Activated T-helper 1 cell treated with Interleukin-2 at 50 U/mL for 16 hours (primary cell): ENCODE results near the gene DDIT4.
"Not testable (repeated sequence)": the region's sequence is repeated elsewhere in the genome, so short reads cannot be mapped to it uniquely, and the experiment has no call there.

Source experiments
- DNase-seq: peaks from one replicate; pipeline ENCODE4 v3.0.0-alpha.2; 2020; ENCODE audit warnings: low read depth

DDIT4 gene

DNA sequence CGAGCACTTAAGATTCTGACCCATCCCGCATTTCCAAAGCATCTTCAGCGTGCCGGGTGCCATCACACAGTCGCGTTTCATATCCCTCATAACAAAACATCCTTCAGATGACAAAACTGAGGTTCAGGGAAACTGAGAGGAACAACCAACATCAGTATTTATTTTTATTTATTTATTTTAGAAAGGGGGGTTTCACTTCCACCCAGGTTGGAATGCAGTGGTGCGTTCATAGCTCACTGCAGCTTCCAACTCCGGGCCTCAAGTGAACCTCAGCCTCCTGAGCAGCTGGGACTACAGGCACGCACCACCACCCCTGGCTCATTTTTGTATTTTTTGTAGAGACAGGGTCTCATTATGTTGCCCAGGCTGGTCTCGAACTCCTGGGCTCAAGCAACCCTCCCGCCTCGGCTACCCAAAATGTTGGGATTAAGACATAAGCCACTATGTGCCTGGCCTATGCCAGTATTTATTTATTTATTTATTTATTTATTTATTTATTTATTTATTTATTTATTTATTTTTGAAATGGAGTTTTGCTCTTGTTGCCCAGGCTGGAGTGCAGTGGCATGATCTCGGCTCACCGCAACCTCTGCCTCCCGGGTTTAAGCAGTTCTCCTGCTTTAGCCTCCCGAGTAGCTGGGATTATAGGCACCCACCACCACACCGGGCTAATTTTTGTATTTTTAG lies 24.4 kb upstream of the DDIT4 start:
- not testable (repeated sequence) for DNase-seq

DNA sequence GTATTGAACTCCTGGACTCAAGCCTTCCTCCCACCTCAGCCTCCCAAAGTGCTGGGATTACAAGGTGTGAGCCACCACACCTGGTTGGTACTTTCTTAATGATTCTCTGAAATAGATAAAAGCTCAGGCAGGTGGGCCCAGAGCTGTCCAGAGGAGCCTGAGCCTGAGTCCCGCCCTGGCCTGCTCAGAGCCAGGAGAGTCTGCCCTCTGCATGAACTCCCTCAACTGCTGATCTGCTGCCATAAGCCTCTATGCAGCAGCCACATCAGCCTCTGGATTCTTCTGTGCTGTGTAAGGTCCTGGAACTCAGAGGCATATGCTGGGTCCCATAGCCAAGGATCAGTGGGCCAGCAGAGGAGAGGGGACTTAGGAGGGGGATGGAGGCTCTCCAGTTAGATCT lies 23.1 kb upstream of the DDIT4 start:
- DNase-seq: no peak

DNA sequence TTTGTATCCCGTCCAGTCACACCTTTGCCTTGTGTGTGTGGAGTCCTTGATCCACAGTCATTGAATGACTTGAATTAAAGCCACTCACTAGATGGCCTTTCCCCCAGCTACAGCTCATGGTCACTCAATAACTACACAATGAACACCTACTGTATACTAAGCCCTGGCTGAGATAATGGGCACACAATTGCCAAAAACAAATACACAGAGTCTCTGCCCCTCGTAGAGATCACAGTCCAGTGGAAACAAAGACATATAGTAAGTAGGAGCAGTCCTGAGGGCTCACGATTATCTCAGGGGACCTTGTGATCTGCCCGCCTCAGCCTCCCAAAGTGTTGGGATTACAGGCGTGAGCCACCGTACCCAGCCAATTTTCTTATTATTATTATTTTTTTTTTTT lies 22.1 kb upstream of the DDIT4 start:
- DNase-seq: no peak

DNA sequence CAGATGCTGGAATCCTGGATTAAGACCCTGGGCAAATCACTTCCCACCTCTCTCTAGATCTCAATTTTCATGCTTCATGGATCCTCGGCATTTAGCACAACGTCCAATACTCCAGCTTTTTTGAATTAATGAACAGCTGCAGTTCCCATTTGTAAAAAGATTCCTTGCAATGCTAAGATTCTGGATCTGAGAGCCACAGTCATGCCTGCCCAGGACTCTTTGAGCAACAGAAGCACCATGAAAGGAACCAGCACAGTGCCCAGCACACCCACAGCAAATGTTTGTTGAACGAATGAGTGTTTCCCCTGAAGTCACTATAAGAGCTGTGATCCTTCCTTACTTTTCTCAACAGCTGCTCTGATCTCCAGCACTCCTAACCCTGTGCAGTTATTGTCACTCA lies 20.8 kb upstream of the DDIT4 start:
- no peak for DNase-seq

DNA sequence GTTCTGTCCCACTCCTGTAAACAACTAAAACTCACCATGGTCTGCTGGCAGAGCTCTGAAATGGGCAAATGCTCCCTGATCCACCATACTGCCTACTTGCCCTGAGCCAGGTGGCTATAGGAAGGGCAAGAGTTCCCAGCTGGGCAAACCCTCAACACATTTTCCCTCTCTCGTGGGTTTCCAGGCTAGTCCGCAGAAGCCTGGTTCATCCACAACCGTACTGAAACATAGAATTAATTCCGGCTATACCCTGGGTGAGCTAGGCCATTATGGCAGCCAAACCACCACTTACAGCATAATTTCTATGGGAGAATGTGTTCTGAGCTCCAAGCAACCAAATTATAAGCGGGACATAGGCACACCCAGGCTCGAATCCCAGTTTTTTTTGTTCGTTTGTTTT lies 20.1 kb upstream of the DDIT4 start:
- no peak for DNase-seq

DNA sequence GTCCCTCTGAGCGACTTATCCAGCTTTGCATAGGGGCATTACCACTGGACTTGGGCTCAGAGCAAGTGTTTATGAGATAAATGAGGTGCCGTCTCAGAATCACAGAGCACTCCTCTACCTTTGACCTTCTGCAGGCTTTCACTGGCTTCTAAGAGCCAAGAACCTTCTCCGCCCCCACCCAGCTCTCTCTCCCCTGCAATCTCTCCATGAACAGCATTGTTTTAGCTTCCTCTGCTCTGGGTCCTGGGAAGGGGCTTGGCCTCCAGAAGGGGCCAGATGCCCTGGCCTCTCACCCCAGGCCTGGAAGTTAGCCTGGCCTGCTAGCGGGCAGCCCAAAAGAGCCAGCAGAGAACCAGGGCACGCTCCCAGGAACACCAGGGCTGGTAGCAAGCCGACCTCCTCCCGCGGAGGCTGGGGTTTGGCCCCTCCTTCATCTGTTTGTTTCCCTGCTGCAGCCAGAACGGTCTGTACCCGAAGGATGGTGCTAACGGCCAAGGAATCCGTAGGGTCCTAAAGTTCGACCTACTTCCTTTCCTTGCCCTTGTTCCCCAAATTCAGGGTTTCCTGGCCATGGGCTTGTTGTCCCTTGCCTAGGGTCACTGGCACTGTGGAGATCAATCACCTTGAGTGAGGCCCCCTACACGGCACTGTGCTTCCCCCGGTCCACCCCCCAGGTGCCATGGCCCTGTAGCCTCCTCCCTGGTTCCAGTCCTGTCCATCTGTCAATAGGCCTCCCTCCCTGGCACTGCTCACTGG lies 18.7 kb upstream of the DDIT4 start:
- no peak for DNase-seq

DNA sequence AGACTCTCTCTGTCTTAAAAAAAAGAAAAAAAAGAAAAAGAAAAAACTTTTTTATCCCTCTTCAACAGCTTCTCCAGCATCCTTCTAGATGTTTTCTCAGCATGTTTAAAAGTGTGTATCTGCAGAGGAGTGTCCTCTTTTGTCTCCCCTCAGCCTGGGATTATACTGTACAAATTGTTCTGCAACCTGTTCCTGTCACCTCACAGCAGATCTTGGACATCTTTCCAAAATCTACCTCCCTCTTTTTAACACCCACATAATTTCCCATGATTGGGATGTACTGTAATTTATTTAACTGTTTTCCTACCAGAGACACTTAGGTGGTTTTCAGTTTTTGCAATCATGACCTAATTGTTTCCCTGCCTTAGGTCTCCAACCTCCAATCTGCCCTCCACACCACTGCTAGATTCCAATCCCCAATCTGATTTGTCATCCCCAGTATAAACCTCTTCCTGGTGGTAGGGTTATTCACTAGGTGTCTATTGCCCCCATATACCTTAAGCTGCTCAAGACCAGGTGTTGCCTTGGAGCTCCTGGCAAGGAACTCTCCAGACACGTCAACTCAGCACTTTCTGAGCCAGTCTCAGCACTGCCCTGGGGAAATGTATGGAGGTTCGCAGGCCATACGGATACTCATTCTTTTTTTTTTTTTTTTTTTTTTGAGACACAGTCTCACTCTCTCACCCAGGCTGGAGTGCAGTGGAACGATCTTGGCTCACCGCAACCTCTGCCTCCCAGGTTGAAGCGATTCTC lies 17.6 kb upstream of the DDIT4 start:
- no peak for DNase-seq

DNA sequence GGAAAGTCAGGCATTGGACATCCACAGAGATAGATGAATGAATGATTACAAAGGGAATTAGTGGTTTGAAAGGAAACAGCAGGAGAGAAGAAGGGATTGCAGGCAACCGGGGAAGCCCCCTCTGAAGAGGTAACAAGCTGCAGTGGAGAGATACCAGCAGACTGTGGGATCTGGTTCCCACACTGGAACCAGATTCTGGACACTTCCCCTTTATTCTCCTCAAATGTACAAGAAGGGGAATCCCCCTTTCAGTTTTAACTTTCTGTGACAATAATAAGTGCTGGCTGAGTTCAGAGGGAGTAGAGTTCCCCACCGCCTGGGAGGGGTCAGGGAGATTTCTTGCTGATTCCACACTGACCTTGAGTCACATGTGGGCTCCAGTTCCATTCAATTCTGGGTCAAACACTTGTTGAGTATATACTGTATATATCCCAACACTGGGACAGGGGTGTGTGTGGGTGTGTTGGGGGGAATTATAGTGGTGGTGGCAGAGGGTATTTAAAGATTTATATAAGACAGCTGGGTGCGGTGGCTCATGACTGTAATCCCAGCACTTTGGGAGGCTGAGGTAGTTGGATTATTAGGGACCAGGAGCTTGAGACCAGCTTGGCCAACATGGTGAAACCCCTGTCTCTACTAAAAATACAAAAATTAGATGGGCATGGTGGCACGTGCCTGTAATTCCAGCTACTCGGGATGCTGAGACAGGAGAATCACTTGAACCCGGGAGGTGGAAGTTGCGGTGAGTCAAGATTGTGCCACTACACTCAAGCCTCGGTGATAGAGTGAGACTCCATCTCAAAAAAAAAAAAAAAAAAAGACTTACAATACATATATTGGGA lies 16.5 kb upstream of the DDIT4 start:
- no peak for DNase-seq

DNA sequence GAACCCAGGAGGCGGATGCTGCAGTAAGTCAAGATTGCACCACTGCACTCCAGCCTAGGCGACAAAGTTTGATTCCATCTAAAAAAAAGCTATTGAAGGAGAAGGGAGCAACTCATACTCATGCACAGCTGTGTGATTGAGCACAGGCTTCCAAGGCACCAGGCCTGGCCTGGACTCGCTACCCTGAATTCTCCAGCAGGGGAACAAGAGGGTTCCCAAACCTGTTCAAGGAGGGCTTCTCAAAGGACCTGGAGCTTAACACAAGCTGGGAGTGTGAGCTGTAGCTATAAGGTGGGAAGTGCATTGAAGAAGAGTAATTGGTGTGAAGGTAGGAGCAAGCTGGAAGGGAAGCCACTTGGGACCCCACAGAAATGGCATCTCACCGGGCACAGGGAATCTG lies 15.1 kb upstream of the DDIT4 start:
- no peak for DNase-seq

DNA sequence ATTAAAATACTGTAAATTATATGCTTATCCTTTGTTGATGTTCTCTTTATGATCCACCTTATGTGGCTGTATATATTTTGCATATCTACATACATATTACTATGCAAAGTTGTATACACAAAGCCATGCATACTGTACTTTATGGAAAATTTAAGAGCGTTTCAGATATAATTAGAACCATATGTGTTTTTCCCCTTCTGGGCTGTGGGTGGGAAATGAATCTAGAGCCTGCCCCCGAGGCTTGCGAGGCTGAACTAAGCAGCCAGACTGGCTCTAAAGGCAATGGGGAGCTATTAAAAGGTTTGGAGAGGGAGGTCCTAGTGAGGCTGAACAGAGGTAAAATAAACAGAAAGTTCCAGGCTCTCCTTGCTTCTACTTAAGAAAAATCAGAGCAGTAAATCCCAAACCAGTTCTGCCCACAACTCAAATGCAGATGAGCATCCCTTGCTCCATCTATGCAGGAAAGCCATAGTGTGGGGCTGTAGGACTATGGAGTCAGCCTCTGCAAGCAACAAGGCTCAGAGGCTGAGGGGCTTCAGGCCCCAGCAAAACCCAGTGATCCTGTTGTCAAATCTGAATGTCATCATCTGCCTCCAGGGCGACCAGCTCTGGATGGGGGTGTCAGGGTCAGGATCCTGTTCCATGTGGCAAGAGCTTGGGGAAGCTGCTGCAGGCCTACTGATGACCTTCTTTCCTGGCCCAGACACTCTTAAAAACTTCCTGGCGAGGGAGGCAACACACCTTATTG lies 14.1 kb upstream of the DDIT4 start:
- no peak for DNase-seq

DNA sequence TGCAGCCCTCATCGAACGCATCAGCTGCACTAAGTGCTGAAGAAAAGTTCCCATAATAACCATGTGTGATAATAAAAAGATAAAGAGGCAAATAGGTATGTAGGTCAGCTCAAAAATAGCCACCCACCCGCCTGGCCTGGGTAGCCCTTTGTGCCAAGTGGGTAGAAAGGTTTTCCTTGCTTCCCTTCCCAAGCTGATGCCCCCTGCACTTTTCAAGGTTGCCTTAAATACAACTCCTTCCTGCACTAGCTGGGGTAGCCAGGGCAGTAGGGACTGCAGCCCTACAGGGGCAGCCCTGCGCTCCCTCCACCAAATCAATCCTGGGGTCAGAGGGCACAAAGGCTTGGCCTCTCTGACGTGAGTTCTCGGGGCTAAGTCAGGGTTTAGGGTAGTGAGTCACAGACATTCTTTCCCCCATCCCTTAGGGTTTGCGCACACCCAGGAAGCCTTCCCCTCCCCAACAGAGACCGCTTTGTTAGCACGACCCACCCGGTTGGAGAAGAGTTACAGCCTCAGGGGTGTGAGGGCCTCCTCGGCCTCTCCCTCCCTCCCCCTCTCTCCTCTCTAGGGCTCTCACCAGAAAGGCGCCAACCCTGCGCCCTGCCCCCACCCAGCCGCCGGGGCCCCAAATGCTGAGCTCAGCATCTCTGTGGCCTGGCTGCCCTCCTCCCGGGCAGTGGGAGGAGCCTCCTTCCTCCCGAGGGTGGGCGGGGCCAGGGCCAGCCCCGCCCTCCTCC lies 13.3 kb upstream of the DDIT4 start:
- peak; percentile 70 for DNase-seq

DNA sequence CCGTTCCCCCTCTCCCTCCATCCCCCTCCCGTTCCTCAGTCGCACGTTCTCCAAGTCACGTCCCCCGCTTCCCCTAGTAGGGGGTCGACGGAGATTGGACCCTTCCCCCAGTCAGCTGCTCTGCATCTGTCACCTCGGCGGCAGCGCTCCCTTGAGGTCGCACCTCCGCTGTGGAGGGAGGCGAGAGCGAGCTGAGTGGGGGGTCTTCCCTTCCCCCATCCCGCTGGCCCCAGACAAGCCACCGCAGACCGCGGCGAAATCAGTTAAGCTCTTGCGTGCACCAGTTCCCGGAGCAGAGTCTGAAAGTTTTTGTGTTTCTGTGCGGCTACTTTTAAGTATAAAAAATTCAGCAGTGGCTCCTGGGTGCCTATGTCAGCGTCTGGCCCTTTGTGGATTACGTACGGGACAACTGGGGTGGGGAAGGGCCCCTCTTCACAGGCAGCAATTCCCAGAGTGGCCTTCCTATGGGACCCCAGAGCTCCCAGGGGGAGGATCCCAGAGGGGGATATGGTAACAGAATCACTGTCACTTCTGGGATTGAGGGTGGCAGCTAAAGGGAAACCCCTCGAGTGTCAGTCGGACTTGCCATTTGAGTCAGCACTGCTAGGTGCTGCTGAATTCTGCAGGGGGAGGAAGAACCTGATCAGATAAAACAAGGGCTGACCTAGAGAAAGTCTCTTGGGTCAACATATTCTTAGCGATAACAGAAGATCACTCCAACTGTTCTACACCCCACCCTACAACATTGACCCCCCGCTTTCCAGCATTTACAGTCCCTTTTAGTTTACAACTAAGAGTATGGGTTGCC lies 12.5 kb upstream of the DDIT4 start:
- no peak for DNase-seq

DNA sequence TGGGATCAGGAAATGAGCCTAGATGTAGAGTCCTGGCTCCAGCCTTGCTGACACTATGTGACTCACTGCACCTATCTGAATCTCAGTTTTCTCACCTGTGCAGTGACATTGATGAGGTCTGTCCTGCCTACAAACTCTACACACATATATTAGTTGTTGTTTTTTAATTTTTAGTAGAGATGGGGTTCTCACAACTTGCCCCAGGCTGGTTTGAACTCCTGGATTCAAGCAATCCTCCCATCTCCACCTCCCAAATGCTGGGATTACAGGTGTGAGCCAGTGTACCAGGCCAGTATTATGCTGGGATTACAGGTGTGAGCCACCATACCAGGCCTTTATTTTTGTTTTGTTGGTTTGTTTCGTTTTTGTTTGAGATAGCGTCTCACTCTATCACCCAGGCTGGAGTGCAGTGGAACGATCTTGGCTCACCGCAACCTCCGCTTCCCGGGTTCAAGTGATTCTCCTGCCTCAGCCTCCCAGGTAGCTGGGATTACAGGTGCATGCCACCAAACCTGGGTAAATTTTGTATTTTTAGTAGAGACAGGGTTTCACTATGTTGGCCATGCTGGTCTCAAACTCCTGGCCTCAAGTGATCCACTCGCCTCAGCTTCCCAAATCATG lies 11.8 kb upstream of the DDIT4 start:
- DNase-seq: no peak

DNA sequence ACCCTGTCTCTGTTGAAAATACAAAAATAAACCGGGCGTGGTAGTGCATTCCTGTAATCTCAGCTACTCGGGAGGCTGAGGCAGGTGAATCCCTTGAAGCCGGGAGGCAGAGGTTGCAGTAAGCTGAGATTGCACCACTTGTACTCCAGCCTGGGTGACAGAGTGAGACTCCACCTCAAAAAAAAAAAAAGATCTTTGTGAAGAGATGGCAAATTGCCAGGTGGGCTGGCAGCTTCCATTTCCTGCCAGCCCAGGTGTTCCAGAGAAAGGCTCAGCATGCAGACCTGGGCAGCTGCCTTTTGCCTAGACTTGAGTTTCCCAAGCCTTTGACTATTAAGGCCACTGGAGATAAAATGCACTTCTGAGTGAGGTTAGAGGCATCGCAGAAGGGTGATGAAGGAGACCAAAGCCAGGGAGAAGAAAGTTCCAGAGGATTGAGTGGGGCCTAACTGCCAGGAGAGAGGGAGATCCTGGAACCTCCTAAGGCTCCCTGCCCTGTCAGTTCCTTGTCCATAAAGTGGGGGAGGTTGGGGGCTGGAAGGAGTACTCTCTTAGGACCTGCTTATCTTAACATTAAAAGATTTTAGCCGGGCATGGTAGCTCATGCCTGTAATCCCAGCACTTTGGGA lies 10.0 kb upstream of the DDIT4 start:
- no peak for DNase-seq

DNA sequence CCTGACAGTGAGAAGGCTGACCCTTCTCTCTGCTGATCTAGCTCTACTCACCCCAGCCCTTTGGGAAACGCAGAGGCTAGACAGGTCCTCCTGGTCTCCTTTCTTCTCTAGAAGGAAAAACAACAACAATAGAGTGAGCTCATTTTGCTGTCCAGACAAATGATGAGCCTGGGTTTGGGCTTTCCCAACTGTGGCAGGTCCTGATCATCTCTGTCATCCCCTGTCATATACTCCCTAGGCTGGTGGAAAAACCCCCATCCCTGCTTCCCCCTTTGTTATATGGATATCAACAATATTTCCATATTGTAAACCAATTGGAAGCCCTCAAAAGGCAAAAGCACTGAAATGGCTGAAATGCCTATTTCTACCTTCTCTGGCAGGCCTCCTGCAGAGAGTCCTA lies 9.2 kb upstream of the DDIT4 start:
- DNase-seq: no peak

DNA sequence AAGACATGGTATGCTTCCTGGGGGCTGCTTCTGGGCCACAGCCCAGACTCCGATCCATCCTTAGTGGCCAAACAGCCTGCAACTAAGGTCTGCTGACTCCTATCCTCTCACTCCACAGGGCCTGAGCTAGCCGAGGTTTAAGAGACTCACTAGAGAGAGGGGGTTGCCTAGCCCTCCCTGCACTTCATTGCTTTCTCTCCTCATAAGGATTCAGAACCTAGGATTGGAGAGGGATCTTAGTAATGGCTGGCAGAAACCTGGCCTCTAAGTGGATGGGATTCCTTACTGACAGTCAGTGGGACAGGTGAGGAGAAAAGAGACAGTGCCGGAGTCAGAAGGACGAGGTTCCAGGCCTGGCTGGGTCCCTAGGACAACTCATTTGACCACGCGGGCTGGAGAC lies 8.2 kb upstream of the DDIT4 start:
- no peak for DNase-seq

DNA sequence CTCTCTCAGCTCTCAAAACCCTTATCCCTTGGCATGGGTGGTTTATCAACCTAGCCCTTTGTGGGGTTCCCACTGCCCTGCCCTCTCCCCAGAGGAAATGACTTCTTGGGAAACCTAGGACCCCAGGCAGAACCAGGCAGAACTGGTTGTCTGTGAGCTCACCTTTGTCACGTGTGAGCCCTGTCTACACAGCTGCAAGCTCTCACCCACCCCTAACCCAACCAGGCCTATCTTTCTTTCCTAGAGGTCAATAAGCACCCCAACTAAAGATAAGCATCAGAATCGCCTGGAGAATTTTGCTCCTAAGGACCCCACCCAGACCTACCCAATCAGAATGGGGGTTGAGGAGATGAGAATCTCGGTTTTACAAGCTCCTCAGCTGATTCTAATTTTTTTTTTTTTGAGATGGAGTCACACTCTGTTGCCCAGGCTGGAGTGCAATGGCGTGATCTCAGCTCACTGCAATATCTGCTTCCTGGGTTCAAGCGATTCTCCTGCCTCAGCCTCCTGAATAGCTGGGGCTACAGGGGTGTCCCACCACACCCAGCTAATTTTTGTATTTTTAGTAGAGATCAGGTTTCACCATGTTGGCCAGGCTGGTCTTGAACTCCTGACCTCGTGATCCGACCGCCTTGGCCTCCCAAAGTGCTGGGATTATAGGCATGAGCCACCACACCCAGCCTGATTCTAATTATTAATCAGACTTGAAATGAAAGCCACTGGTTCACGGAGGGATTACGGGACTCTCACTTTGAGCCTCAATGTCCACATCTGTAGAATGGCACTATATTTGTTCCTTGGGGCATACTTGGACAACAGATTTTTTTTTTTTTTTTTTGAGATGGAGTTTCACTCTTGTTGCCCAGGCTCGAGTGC lies 7.5 kb upstream of the DDIT4 start:
- no peak for DNase-seq

DNA sequence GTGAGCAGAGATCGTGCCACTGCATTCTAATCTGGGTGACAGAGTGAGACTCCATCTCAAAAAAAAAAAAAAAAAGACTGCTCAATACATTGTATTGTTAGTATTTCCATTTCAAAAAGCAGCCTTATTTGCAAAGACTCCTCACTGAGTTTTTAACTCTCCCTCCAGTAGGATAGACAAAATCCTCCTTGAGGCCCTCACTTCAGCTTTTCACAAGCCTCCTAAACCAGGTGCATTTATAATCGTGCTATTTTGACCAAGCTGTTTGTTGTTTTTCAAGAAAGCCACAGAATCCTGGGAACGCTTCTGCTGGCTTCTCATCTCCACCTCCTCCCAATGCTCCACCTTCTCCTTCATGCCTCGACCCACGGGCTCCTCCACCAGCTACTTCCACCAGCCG lies 6.3 kb upstream of the DDIT4 start:
- DNase-seq: no peak
